NCI-H2227 treated with DMSO at 0.1 percent for 48 hours (cell line): ENCODE measurements around the gene POLR2J2.
"Not testable (repeated sequence)": the region's sequence is repeated elsewhere in the genome, so short reads cannot be mapped to it uniquely, and the experiment has no call there.

Experiments
- DNase-seq: peaks from one replicate; lab custom pipeline; 2025; lab: John Stamatoyannopoulos, UW

The POLR2J2 gene

GRCh38 chr7:102671166-102671955 is at the start of gene POLR2J2:
Gene POLR2J2, minus strand, starts transcription at chr7:102671663. Its CDS starts 62 bp downstream, at chr7:102671601.
- not testable (repeated sequence) for DNase-seq

- DNase-seq = not testable (repeated sequence)
These were observed 47.0 kb upstream of the POLR2J2 start for GRCh38 chr7:102718491-102718890.

- DNase-seq = not testable (repeated sequence)
These were observed 44.3 kb upstream of the POLR2J2 start for GRCh38 chr7:102715718-102716117.

- not testable (repeated sequence) for DNase-seq
These were observed 43.5 kb upstream of the POLR2J2 start for GRCh38 chr7:102714774-102715522.

GRCh38 chr7:102713691-102714080 is 42.2 kb upstream of the POLR2J2 start:
- not testable (repeated sequence) for DNase-seq

GRCh38 chr7:102713011-102713690 is 41.7 kb upstream of the POLR2J2 start:
- not testable (repeated sequence) for DNase-seq

GRCh38 chr7:102698962-102699750 is 27.7 kb upstream of the POLR2J2 start:
- DNase-seq = not testable (repeated sequence)

- DNase-seq = not testable (repeated sequence)
These were observed 26.4 kb upstream of the POLR2J2 start for GRCh38 chr7:102697642-102698512.

- DNase-seq = not testable (repeated sequence)
These were observed 24.5 kb upstream of the POLR2J2 start for GRCh38 chr7:102696009-102696408.

- DNase-seq = not testable (repeated sequence)
These were observed 23.6 kb upstream of the POLR2J2 start for GRCh38 chr7:102695033-102695552.

GRCh38 chr7:102694008-102694407 is 22.5 kb upstream of the POLR2J2 start:
- not testable (repeated sequence) for DNase-seq

GRCh38 chr7:102690602-102691001 is 19.1 kb upstream of the POLR2J2 start:
- not testable (repeated sequence) for DNase-seq

- DNase-seq = not testable (repeated sequence)
These were observed 18.2 kb upstream of the POLR2J2 start for GRCh38 chr7:102689436-102690282.

- DNase-seq = not testable (repeated sequence)
These were observed 17.0 kb upstream of the POLR2J2 start for GRCh38 chr7:102688299-102689036.

GRCh38 chr7:102682560-102682959 is 11.1 kb upstream of the POLR2J2 start:
- DNase-seq = not testable (repeated sequence)

GRCh38 chr7:102680780-102681179 is 9.3 kb upstream of the POLR2J2 start:
- DNase-seq = not testable (repeated sequence)

- DNase-seq = not testable (repeated sequence)
These were observed 4.1 kb upstream of the POLR2J2 start for GRCh38 chr7:102675545-102675944.

- DNase-seq = not testable (repeated sequence)
These were observed 2.1 kb upstream of the POLR2J2 start for GRCh38 chr7:102673447-102674067.
